GM19395 (cell line): ENCODE measurements around the gene SELENOV.

Experiments
- ATAC-seq: cut with Tn5 transposase; IDR thresholded peaks from one replicate; pipeline ENCODE4 v1.9.1; 2021; ENCODE audit warnings: mild to moderate bottlenecking, moderate library complexity; ENCODE audit not compliant: unreplicated experiment

SELENOV gene

GRCh38 chr19:39555883-39556282, 40.9 kb downstream of the SELENOV start:
- no peak for ATAC-seq

GRCh38 chr19:39557811-39558623, 43.1 kb downstream of the SELENOV start:
- peak; percentile 54 for ATAC-seq

- peak; percentile 34 for ATAC-seq
Measured at GRCh38 chr19:39558624-39559117, 43.7 kb downstream of the SELENOV start.

- no peak for ATAC-seq
Measured at GRCh38 chr19:39563408-39563807, 48.5 kb downstream of the SELENOV start.

GRCh38 chr19:39566064-39566463, 51.1 kb downstream of the SELENOV start:
- no peak for ATAC-seq

GRCh38 chr19:39568604-39569003, 53.7 kb downstream of the SELENOV start:
- no peak for ATAC-seq
